HG03280 (cell line): ENCODE results near the gene ZNF91.
A peak's percentile ranks its signal among the peaks of the same experiment; 100 is the strongest.
"Not testable (repeated sequence)": the region's sequence is repeated elsewhere in the genome, so short reads cannot be mapped to it uniquely, and the experiment has no call there.

Experiments used
- ATAC-seq: cut with Tn5 transposase; IDR thresholded peaks from one replicate; pipeline ENCODE4 v1.9.1; 2021; ENCODE audit warnings: mild to moderate bottlenecking, moderate library complexity; ENCODE audit not compliant: unreplicated experiment

Gene ZNF91

DNA sequence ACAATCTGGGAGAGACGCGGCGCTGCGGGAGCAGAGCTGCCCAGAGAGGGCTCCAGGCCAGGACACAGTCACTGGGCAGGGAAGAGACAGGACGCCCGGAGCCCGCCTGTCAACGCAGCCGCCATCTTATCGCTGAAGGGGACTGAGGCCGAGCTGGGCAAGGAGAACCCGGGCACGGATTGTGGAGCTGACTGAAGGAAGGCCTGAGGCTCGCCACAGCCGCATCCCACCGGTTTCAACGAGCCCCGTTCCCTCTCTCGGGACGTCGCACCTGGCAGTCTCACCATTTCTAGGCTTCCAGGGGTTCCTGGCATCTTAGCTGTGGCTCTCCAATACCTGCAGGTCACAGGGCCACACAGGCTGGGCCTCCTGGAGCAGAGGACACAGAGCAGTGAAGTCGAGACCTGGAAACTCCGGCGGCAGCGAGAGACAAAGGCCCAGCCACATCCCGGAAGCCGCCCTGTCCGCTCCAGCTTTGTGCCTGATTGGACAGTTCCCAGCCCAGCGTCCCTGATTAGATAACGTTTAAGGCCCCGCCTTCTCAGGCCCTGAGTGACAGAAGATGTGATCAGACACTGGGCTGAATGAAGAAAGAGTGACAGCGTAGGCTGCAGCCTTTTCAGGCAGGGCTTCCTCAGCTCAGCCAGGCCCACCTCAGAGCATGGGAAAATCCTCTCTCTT, at the start of gene ZNF91:
TSS of gene ZNF91 (minus strand) at position 431 of the 681 bp plus-strand sequence. CDS start at position 314, 117 bp downstream.
- peak; percentile 97 for ATAC-seq

- ATAC-seq = no peak
These were observed 45.5 kb upstream of the ZNF91 start for GRCh38 chr19:23440791-23441190.

- ATAC-seq = no peak
These were observed 44.9 kb upstream of the ZNF91 start for GRCh38 chr19:23440207-23440606.

DNA sequence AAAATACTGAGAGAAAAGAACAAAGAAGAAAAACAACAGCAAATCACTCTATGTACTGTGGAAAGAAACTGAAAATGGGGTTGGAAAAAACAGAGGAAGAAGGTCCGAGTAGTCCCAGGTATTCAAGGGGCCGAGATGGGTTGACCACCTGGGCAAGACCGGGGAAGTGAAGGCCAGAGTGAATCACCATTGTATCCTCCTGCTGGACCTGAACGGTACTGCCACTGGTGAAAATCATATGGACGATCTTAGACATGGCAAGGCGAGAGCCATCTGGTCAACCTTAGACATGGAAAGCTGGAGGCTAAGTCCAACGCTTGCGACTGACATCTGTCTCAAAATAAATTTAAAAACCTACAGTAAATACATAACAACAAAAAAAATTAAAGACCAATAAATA, 44.4 kb upstream of the ZNF91 start:
- no peak for ATAC-seq

- no peak for ATAC-seq
These were observed 42.6 kb upstream of the ZNF91 start for GRCh38 chr19:23437901-23438300.

GRCh38 chr19:23436944-23437343, 41.7 kb upstream of the ZNF91 start:
- no peak for ATAC-seq

- ATAC-seq = no peak
These were observed 41.0 kb upstream of the ZNF91 start for GRCh38 chr19:23436318-23436717.

DNA sequence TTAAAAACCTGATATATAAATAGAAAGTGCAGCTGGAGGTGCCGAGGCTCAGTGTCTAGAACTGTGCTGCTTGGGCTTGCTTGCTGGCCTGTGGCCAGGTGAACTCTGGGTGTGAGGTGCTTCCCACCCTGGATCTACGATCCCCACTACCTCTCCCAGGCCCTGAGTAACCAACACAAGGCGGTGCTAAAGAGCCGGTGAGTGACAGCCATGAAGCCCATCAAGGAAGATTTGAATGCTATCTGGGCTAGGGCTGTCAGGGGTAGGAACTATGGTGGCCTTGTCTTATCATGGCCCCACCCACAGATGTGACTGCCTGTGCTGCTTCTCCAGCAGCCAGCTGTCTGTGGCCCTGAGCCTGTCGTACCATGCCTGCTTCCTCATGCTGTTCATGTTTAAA, 25.6 kb upstream of the ZNF91 start:
- no peak for ATAC-seq

DNA sequence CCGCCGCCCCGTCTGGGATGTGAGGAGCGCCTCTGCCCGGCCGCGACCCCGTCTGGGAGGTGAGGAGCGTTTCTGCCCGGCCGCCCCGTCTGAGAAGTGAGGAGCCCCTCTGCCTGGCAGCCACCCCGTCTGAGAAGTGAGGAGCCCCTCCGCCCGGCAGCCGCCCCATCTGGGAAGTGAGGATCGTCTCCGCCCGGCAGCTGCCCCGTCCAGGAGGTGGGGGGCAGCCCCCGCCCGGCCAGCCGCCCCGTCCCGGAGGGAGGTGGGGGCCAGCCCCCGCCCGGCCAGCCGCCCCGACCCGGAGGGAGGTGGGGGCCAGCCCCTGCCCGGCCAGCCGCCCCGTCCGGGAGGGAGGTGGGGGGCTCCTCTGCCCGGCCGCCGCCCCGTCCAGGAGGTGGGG, 24.0 kb upstream of the ZNF91 start:
- not testable (repeated sequence) for ATAC-seq

DNA sequence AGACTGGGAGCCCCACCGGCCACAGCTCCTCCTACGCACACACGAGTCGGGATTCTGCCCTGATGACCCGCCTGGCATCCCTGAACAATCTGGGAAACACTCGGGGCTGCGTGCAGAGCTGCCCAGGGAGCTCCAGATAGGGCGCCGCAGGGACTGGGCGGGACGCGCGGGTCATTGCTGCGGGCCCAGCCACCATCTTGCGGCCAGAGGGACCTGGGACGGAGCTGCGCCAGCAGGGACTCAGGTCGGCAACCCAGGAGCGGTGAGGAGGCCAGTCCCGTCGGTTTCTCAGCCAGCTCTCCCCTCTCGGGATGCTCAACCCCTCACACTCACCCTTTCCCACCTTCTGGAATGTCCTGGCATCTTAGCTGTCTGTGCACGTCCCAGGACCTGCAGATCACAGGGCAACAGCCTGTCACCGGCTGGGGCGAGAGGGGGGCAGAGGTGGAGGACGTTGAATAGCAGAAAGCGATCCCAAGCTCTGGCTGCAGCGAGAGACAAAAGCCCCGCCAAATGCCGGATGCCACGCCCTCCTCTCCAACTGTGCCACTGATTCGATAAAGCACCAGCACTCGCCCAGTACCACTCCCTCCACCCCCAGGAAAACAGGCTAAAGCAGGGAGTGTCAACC, 20.4 kb upstream of the ZNF91 start:
- no peak for ATAC-seq

GRCh38 chr19:23415034-23415433, 19.8 kb upstream of the ZNF91 start:
- no peak for ATAC-seq

GRCh38 chr19:23410155-23410554, 14.9 kb upstream of the ZNF91 start:
- no peak for ATAC-seq

- no peak for ATAC-seq
These were observed 14.2 kb upstream of the ZNF91 start for GRCh38 chr19:23409392-23410048.

DNA sequence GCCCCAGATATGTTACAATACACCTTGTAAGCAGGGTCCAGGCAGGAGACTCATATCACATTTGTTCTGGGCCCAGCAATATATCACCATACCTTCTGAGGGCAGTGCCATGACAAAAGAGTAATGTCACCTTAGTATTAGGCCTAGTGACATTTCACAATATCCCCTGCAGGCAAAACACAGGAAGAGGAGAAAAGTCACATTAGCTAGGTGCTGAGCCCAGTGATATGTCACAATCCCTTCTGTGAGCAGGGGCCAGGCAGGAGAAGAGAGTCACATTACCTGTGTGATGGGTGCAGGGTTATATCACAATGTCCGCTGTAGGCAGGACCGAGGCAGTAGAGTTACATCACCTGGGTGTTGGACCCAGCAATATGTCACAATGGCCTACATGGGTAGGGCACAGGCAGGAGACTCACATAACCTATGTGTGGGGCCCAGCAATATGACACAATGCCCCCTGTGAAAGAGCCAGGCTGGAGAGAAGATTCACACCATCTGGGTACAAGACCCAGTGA, 12.4 kb upstream of the ZNF91 start:
- ATAC-seq = no peak

DNA sequence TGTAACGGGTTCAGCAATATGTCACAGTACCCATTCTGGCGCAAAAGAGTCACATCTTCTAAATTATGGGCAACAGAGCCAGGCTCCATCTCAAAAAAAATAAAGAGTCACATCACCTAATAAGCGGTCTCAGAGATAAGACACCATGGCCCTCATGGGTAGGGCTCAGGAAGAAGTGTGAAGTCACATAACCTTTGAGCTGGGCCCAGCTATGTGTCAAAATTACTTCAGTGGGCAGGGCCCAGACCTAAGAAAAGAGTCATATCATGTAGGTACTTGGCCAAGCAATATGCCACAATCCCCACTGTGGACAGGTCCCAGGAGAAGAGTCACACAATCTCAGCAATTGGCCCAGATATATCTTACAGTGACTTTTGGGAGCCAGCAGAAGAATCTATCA, 11.4 kb upstream of the ZNF91 start:
- no peak for ATAC-seq

GRCh38 chr19:23406091-23406490, 10.8 kb upstream of the ZNF91 start:
- no peak for ATAC-seq

DNA sequence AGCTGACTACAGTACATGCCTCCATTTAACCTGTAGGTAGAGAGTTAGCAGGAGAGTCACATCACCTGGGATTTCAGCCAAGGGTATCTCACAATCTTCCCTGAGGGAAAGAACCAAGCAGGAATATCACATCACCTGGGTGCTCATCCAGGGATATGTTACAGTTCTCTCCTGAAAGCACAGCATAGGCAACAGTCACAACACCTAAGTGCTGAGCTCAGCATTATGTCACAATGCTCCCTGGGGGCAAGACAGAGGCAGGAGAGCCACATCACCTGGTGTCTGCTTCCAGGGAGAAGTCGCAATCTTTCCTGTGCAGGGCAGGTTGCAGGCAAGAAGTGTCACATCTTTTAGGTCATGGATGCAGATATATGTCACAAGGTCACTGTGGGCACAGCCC, 9.4 kb upstream of the ZNF91 start:
- ATAC-seq = no peak

DNA sequence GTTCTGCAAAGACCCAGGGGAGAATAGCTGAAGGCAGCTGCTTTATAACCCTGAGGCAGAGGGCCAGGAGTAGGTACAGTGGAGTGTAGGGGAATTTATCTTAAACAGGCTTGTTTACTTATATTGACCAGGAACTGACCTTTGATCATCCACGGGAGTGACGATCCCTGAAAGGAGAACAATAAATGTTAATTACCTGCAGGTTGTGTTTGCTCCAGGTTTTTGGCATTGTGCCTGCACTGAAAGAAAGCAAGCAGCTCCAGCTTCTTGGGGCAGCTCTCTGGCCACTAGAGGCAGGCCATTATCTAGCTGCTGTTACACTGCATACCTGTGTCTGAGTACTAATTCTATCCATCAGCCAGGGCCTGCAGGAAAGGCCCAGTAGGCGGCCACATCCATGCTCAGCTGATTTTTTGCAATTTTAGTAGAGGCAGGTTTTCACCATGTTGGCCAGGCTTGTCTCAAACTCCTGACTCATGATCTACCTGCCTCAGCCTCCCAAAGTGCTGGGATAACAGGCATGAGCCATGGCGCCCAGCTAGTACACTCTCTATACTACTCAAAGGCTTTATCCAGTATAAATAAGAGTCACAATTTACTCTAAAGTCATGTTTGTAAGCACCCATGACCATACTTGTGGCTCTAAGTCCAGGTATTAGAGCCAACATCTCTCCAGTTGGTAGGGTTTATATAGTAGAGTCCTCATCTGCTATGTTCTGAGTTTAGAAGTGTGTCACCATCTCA, 8.5 kb upstream of the ZNF91 start:
- no peak for ATAC-seq

GRCh38 chr19:23403052-23403451, 7.8 kb upstream of the ZNF91 start:
- no peak for ATAC-seq

- ATAC-seq = no peak
These were observed 7.1 kb upstream of the ZNF91 start for GRCh38 chr19:23402388-23402787.

GRCh38 chr19:23401086-23401610, 5.9 kb upstream of the ZNF91 start:
- no peak for ATAC-seq
